ENCODE data around the gene PCBP3. TPM values are rescaled to one million over a fixed set of nuclear protein-coding genes. Genes with fewer than 3 reads are reported as not detected.

PCBP3 gene
- total and polyA plus RNA-seq, 2 of the 8 experiments (the other 6 are each of a cell fraction or from before 2014, with no cell fraction given) = 3.5 to 6.3 TPM

DNA sequence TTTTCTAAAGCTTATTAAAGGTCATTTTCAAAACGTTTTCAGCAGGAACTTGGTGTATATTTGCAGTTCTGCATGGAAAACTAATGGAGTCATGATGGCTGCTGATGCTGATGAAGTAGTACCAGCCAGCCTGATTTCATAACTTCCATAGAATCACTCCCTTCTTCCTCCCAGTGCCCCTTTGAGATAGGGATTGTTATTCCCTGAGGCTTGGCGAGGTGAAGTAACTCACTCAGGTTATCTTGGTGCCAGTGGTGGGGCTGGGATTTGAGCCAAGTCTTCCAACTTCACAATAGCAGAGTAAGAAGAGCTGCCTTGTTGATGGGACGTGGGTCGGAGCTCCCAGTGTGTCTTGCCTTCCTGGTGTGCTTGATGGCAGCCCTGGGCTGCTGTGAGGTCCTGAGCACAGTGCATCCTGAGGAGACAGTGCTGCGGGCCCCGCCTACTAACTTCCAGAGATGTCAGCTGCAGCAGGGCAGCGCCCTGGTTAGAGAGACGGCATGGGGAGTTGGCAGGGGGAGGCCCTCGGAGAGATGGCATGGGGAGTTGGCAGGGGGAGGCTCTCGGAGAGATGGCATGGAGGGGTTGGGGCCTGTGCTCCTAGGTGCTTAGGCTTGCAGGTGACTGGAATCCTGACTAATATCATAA is 92.6 kb downstream of the PCBP3 start (continued):
- TF ChIP-seq, protein P1, sequence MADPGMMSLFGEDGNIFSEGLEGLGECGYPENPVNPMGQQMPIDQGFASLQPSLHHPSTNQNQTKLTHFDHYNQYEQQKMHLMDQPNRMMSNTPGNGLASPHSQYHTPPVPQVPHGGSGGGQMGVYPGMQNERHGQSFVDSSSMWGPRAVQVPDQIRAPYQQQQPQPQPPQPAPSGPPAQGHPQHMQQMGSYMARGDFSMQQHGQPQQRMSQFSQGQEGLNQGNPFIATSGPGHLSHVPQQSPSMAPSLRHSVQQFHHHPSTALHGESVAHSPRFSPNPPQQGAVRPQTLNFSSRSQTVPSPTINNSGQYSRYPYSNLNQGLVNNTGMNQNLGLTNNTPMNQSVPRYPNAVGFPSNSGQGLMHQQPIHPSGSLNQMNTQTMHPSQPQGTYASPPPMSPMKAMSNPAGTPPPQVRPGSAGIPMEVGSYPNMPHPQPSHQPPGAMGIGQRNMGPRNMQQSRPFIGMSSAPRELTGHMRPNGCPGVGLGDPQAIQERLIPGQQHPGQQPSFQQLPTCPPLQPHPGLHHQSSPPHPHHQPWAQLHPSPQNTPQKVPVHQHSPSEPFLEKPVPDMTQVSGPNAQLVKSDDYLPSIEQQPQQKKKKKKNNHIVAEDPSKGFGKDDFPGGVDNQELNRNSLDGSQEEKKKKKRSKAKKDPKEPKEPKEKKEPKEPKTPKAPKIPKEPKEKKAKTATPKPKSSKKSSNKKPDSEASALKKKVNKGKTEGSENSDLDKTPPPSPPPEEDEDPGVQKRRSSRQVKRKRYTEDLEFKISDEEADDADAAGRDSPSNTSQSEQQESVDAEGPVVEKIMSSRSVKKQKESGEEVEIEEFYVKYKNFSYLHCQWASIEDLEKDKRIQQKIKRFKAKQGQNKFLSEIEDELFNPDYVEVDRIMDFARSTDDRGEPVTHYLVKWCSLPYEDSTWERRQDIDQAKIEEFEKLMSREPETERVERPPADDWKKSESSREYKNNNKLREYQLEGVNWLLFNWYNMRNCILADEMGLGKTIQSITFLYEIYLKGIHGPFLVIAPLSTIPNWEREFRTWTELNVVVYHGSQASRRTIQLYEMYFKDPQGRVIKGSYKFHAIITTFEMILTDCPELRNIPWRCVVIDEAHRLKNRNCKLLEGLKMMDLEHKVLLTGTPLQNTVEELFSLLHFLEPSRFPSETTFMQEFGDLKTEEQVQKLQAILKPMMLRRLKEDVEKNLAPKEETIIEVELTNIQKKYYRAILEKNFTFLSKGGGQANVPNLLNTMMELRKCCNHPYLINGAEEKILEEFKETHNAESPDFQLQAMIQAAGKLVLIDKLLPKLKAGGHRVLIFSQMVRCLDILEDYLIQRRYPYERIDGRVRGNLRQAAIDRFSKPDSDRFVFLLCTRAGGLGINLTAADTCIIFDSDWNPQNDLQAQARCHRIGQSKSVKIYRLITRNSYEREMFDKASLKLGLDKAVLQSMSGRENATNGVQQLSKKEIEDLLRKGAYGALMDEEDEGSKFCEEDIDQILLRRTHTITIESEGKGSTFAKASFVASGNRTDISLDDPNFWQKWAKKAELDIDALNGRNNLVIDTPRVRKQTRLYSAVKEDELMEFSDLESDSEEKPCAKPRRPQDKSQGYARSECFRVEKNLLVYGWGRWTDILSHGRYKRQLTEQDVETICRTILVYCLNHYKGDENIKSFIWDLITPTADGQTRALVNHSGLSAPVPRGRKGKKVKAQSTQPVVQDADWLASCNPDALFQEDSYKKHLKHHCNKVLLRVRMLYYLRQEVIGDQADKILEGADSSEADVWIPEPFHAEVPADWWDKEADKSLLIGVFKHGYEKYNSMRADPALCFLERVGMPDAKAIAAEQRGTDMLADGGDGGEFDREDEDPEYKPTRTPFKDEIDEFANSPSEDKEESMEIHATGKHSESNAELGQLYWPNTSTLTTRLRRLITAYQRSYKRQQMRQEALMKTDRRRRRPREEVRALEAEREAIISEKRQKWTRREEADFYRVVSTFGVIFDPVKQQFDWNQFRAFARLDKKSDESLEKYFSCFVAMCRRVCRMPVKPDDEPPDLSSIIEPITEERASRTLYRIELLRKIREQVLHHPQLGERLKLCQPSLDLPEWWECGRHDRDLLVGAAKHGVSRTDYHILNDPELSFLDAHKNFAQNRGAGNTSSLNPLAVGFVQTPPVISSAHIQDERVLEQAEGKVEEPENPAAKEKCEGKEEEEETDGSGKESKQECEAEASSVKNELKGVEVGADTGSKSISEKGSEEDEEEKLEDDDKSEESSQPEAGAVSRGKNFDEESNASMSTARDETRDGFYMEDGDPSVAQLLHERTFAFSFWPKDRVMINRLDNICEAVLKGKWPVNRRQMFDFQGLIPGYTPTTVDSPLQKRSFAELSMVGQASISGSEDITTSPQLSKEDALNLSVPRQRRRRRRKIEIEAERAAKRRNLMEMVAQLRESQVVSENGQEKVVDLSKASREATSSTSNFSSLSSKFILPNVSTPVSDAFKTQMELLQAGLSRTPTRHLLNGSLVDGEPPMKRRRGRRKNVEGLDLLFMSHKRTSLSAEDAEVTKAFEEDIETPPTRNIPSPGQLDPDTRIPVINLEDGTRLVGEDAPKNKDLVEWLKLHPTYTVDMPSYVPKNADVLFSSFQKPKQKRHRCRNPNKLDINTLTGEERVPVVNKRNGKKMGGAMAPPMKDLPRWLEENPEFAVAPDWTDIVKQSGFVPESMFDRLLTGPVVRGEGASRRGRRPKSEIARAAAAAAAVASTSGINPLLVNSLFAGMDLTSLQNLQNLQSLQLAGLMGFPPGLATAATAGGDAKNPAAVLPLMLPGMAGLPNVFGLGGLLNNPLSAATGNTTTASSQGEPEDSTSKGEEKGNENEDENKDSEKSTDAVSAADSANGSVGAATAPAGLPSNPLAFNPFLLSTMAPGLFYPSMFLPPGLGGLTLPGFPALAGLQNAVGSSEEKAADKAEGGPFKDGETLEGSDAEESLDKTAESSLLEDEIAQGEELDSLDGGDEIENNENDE (IDR thresholded peaks at IDR 0.05; ENCODE audit: insufficient replicate concordance, low read length) = no peak
- TF ChIP-seq TAF1 (IDR thresholded peaks at IDR 0.05; ENCODE audit: low read depth, low read length) = no peak
- TF ChIP-seq RAD21 (IDR thresholded peaks at IDR 0.05 in 1 of 2, conservative IDR thresholded peaks at IDR 0.05 in 1 of 2; ENCODE audit: low read depth in 2 of 2, low read length in 2 of 2) = no peak
- TF ChIP-seq CBX5 (IDR thresholded peaks at IDR 0.05; ENCODE audit: low read depth, low read length) = no peak
- no peak for TF ChIP-seq CTCF (IDR thresholded peaks at IDR 0.05; ENCODE audit: control extremely low read depth in 1 of 3, insufficient read depth in 1 of 3, low read depth in 1 of 3, low read length in 3 of 3)
- TF ChIP-seq CTBP2 (IDR thresholded peaks at IDR 0.05; ENCODE audit: borderline replicate concordance, insufficient read depth, insufficient read length, low read length) = no peak
- no peak for TF ChIP-seq CHD1 (IDR thresholded peaks at IDR 0.05; ENCODE audit: low read depth, low read length)
